Esophagus squamous epithelium (tissue), 4 donors: ENCODE data around the gene CSTF2T.

Experiments used
- CTCF ChIP-seq, 6 experiments: fragments of 450-650 bp in 4 of 6; fragments of 200-600 bp in 2 of 6; sonication (generic) in 2 of 6; IDR thresholded peaks; one replicate each; pipeline ENCODE4 v1.5.1; 2016 to 2019; ENCODE audit warnings: antibody characterized with exemption in 6 of 6, mild to moderate bottlenecking in 4 of 6, moderate library complexity in 4 of 6
- POLR2A ChIP-seq, 4 donors: fragments of 450-650 bp; IDR thresholded peaks; one replicate each; pipeline ENCODE4 v1.6.1; 2017; ENCODE audit warnings: antibody characterized with exemption in 4 of 4, mild to moderate bottlenecking in 4 of 4, moderate library complexity in 3 of 4

- TF ChIP-seq CTCF (IDR thresholded peaks at IDR 0.05) (no peak), POLR2A (IDR thresholded peaks at IDR 0.05) (no peak)
These were observed 46.4 kb downstream of the CSTF2T start for GRCh38 chr10:51653025-51653424.
